Lung (tissue), 12 donors: ENCODE data around the gene SMTNL2. TPM values are rescaled to one million over a fixed set of nuclear protein-coding genes. Genes with fewer than 3 reads are reported as not detected.

Experiments
- ATAC-seq: fragments of 200-7000 bp; cut with Tn5 transposase; one replicate; pipeline ENCODE4 v1.9.1; 2020; ENCODE audit warnings: moderate number of reproducible peaks; ENCODE audit not compliant: insufficient read depth, low FRiP score
- DNase-seq, 3 donors: peaks; one replicate each; pipeline ENCODE4 v3.0.0-alpha.2; 2013 to 2017
- H3K27ac ChIP-seq, 2 donors: one replicate each; pipeline ENCODE4 v1.5.1; 2013; ENCODE audit warnings: mild to moderate bottlenecking in 2 of 2, moderate library complexity in 2 of 2, control low read depth in 1 of 2, inconsistent platforms in 1 of 2, low read depth in 1 of 2, low read length in 1 of 2
- H3K27me3 ChIP-seq, 3 donors: one replicate each; pipeline ENCODE4 v1.5.1; 2013; ENCODE audit warnings: low read length in 2 of 3; ENCODE audit not compliant: control insufficient read depth in 3 of 3, insufficient read depth in 3 of 3
- H3K36me3 ChIP-seq, 4 donors: one replicate each; pipeline ENCODE4 v1.5.1; 2013; ENCODE audit warnings: low read length in 4 of 4, mild to moderate bottlenecking in 1 of 4, moderate library complexity in 1 of 4; ENCODE audit not compliant: control insufficient read depth in 4 of 4, insufficient read depth in 4 of 4
- H3K4me1 ChIP-seq, 5 donors: one replicate each; pipeline ENCODE4 v1.5.1; 2013; ENCODE audit warnings: low read length in 5 of 5, mild to moderate bottlenecking in 2 of 5, moderate library complexity in 1 of 5; ENCODE audit not compliant: control insufficient read depth in 5 of 5, insufficient read depth in 5 of 5
- H3K4me3 ChIP-seq: one replicate; pipeline ENCODE4 v1.5.1; 2013; ENCODE audit warnings: mild to moderate bottlenecking, control low read depth, moderate library complexity
- H3K9ac ChIP-seq, 2 donors: one replicate each; pipeline ENCODE4 v1.5.1; 2013; ENCODE audit warnings: low read length in 2 of 2, control low read depth in 1 of 2; ENCODE audit not compliant: insufficient read depth in 1 of 2
- H3K9me3 ChIP-seq, 4 donors: one replicate each; pipeline ENCODE4 v1.5.1; 2013; ENCODE audit warnings: low read length in 3 of 4, mild to moderate bottlenecking in 1 of 4, moderate library complexity in 1 of 4; ENCODE audit not compliant: control insufficient read depth in 4 of 4, insufficient read depth in 3 of 4
- CTCF ChIP-seq: IDR thresholded peaks from 2 replicates; pipeline ENCODE4 v1.5.1; 2012; ENCODE audit warnings: mild to moderate bottlenecking; ENCODE audit errors: control extremely low read depth, extremely low read depth
- WGBS, 2 donors: extraction: QIAGEN DNeasy Blood & Tissue Kit; methylation state at CpG; one replicate each; pipeline ENCODE4 v1.1.7; 2013; 5-methylcytosine and 5-hydroxymethylcytosine counted together
- polyA plus RNA-seq, 2 donors: library from polyadenylated mRNA; stranded (reverse); fragments of 200-250 nt; gene quantifications; one replicate each; pipeline ENCODE4 v1.2.1, GENCODE V29; 2013
- total RNA-seq, 2 donors: library from RNA; depleted of rRNA in 1 of 2; stranded (reverse); fragments of >200 nt in 1 of 2; gene quantifications; one replicate each; pipeline ENCODE4 v1.2.1, GENCODE V29; 2014 to 2021
- donor health status: control.
- donor health status: control.
- donor health status: Bipolar disorder and iron deficiency.
- donor health status: healthy.
- donor health status: DM: yes; HTN: yes; CAD: no.

SMTNL2 gene
- total and polyA plus RNA-seq, 4 donors: 1.5 to 18.1 (median 6.9) TPM

GRCh38 chr17:4590981-4591453 lies 6.7 kb downstream of the SMTNL2 start:
- H3K27ac ChIP-seq: no peak overlapping the region
- no peaks in the 10 kb centered on the region for H3K36me3 ChIP-seq
- no peaks in the 10 kb centered on the region for H3K9me3 ChIP-seq
- no peak overlapping the region for H3K4me3 ChIP-seq
- 71 to 78% methylated on average over 10 of the region's 10 CpGs for WGBS, 2 donors
- H3K4me1 ChIP-seq: peaks cover 0 to 57% (median 9%) of the 10 kb centered on the region in 5 donors
- H3K27me3 ChIP-seq: no peaks in the 10 kb centered on the region
- no peak for DNase-seq
- no peak for ATAC-seq
- no peak for TF ChIP-seq CTCF
- no peak overlapping the region for H3K9ac ChIP-seq

- H3K36me3 ChIP-seq: no peaks in the 10 kb centered on the region
- WGBS, 2 donors: 71 to 81% methylated on average over 12 of the region's 12 CpGs
- ATAC-seq (peak; percentile 28), DNase-seq (peak in 2 of 3 donors; percentile 55 to 59)
- H3K27me3 ChIP-seq: no peaks in the 10 kb centered on the region
- no peak overlapping the region for H3K9ac ChIP-seq
- H3K4me3 ChIP-seq: no peak overlapping the region
- peak overlapping the region in 1 of 2 donors; percentile 2 for H3K27ac ChIP-seq
- H3K4me1 ChIP-seq: peaks cover 0 to 57% (median 9%) of the 10 kb centered on the region in 5 donors
- TF ChIP-seq CTCF: no peak
- no peaks in the 10 kb centered on the region for H3K9me3 ChIP-seq
Measured at GRCh38 chr17:4591529-4591928, 7.2 kb downstream of the SMTNL2 start.

DNA sequence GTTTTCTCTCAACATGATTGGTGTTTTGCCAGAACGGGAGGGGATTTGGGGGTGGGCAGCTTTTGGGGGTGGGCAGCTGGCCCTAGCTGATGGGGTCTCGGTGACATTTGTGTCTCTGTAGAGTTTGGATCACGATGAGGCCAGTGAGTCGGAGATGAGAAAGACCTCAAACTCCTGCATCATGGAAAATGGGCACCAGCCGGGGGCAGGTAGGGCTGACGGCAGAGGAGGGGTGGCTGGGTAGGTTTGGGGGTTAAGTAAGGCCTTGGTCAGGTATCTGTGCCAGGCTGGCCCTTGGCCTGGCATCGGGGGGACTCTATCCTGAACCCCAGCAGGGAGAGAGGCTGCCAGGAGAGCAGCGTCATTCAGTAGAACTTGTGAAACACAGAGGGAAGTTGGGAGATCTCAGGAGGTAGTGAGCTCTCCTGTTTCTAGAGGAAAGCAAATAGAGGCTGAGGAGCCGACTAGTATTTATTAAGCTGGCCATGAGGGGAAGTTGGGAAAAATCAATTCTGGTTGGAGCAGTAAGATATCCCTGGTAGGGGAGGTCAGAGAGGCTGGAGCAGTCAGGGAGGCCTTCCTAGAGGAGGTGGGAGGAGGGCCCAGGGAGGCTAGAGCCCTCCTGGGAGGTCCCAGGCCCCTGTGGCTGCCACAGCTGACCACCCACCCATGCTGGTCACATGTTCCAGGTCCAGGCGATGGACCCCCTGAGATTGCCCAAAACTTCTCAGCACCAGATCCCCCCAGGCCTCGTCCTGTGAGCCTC lies 8.1 kb downstream of the SMTNL2 start:
- DNase-seq (no peak), ATAC-seq (no peak)
- no peak for TF ChIP-seq CTCF
- Histone ChIP-seq H3K36me3 (peaks cover 0 to 5% (median 0%) of the 10 kb centered on the region in 4 donors), H3K4me3 (no peak overlapping the region), H3K9me3 (no peaks in the 10 kb centered on the region), H3K4me1 (peaks cover 0 to 52% (median 4%) of the 10 kb centered on the region in 5 donors), H3K27me3 (no peaks in the 10 kb centered on the region), H3K27ac (no peak overlapping the region), H3K9ac (no peak overlapping the region)
- WGBS, 2 donors: 85 to 89% methylated on average over 11 of the region's 11 CpGs
